RWPE2 (cell line): ENCODE data around the gene TOR4A.

Experiments
- ATAC-seq: fragments of 200-7000 bp; cut with Tn5 transposase; 3 replicates; pipeline ENCODE4 v1.9.1; 2021; ENCODE audit warnings: low read depth
- DNase-seq: peaks from one replicate; pipeline ENCODE4 v3.0.0-alpha.2; 2020; ENCODE audit warnings: low spot score
- H3K27ac ChIP-seq: fragments of 450-650 bp; 2 replicates; pipeline ENCODE4 v1.5.1; 2017; ENCODE audit warnings: mild to moderate bottlenecking; ENCODE audit not compliant: poor library complexity, severe bottlenecking
- H3K27me3 ChIP-seq: fragments of 250-450 bp; sonication (Bioruptor Pico); 2 replicates; pipeline ENCODE4 v1.5.1; 2021; ENCODE audit warnings: mild to moderate bottlenecking, moderate library complexity; ENCODE audit not compliant: insufficient read depth, poor library complexity, severe bottlenecking
- H3K36me3 ChIP-seq: fragments of 250-450 bp; sonication (Bioruptor Pico); 2 replicates; pipeline ENCODE4 v1.5.1; 2020; ENCODE audit warnings: low read depth, mild to moderate bottlenecking, moderate library complexity
- H3K4me1 ChIP-seq: fragments of 250-450 bp; sonication (Bioruptor Pico); 2 replicates; pipeline ENCODE4 v1.5.1; 2021; ENCODE audit warnings: mild to moderate bottlenecking, moderate library complexity; ENCODE audit not compliant: insufficient read depth, poor library complexity, severe bottlenecking
- H3K4me3 ChIP-seq: fragments of 250-450 bp; sonication (Bioruptor Pico); 2 replicates; pipeline ENCODE4 v1.5.1; 2021; ENCODE audit warnings: mild to moderate bottlenecking, moderate library complexity; ENCODE audit not compliant: severe bottlenecking
- H3K9me3 ChIP-seq: fragments of 250-450 bp; sonication (Bioruptor Pico); 2 replicates; pipeline ENCODE4 v1.5.1; 2021; ENCODE audit warnings: mild to moderate bottlenecking, moderate library complexity; ENCODE audit not compliant: severe bottlenecking
- TF ChIP-seq, protein P1 (sequence below): fragments of 450-650 bp; IDR thresholded peaks from one replicate; pipeline ENCODE4 v1.5.1; 2017; ENCODE audit warnings: mild to moderate bottlenecking, moderate library complexity; ENCODE audit not compliant: poor library complexity, severe bottlenecking

The TOR4A gene

GRCh38 chr9:137277329-137278041 lies at the start of gene TOR4A:
Gene TOR4A, plus strand, starts transcription at chr9:137277726. Its CDS starts 964 bp downstream, at chr9:137278690.
- DNase-seq, result peak; percentile 98
- Histone ChIP-seq H3K27ac (peak within 1 kb of the TSS; percentile 88), H3K27me3 (no peaks in the 10 kb centered on the region), H3K4me3 (peak within 1 kb of the TSS; percentile 81), H3K36me3 (peaks cover 34% of the 10 kb centered on the region), H3K4me1 (peaks cover 18% of the 10 kb centered on the region), H3K9me3 (no peaks in the 10 kb centered on the region)
- peak; percentile 86 for ATAC-seq
- TF ChIP-seq, protein P1, sequence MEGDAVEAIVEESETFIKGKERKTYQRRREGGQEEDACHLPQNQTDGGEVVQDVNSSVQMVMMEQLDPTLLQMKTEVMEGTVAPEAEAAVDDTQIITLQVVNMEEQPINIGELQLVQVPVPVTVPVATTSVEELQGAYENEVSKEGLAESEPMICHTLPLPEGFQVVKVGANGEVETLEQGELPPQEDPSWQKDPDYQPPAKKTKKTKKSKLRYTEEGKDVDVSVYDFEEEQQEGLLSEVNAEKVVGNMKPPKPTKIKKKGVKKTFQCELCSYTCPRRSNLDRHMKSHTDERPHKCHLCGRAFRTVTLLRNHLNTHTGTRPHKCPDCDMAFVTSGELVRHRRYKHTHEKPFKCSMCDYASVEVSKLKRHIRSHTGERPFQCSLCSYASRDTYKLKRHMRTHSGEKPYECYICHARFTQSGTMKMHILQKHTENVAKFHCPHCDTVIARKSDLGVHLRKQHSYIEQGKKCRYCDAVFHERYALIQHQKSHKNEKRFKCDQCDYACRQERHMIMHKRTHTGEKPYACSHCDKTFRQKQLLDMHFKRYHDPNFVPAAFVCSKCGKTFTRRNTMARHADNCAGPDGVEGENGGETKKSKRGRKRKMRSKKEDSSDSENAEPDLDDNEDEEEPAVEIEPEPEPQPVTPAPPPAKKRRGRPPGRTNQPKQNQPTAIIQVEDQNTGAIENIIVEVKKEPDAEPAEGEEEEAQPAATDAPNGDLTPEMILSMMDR, result peak; percentile 48

DNA sequence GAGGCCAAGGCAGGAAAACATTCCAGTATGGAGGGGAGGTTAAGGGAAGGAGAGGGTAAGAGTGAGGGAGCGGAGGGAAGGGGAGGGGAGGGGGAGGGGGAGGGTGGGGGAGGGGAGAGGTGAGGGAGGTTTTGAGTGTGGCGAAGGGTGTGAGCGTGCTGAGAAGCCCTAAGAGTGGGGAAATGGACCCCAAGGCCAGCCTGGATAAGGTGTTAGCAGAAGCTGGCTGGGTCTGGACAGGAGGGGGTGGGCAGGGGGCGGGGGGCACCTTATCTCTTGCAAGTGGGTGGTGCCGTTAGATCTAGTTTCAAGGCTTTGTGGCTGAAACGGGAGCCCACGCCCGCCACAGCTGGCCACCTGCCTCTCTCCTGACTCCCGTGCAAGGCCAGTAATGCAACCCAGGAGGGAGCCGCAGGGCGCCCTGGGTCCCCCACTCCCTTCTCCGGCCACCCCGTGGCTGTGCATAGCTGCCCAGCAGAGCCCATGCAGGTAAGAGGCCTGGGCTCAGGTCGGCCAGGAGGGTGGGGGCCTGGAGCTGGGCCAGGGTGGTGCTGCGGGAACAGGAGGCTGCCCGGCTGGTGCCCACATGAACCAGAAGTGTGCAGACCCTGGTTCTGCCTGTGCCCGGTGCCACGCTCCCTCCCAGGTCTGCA lies 49.5 kb upstream of the TOR4A start:
- TF ChIP-seq, protein P1, result peak; percentile 46
- H3K4me3 ChIP-seq, result no peak overlapping the region
- peak overlapping the region; percentile 92 for H3K27ac ChIP-seq
- no peak for DNase-seq
- no peaks in the 10 kb centered on the region for H3K36me3 ChIP-seq
- ATAC-seq, result no peak
- no peaks in the 10 kb centered on the region for H3K27me3 ChIP-seq
- H3K9me3 ChIP-seq, result no peaks in the 10 kb centered on the region
- peaks cover 32% of the 10 kb centered on the region for H3K4me1 ChIP-seq

GRCh38 chr9:137228506-137228967 lies 49.0 kb upstream of the TOR4A start:
- H3K27me3 ChIP-seq, result no peaks in the 10 kb centered on the region
- peaks cover 32% of the 10 kb centered on the region for H3K4me1 ChIP-seq
- H3K9me3 ChIP-seq, result no peaks in the 10 kb centered on the region

GRCh38 chr9:137228968-137229896 lies 48.3 kb upstream of the TOR4A start:
- no peaks in the 10 kb centered on the region for H3K9me3 ChIP-seq
- peaks cover 30% of the 10 kb centered on the region for H3K4me1 ChIP-seq
- H3K27me3 ChIP-seq, result peaks cover 2% of the 10 kb centered on the region
- H3K27ac ChIP-seq, result no peak overlapping the region
- no peak for DNase-seq
- H3K4me3 ChIP-seq, result no peak overlapping the region
- no peaks in the 10 kb centered on the region for H3K36me3 ChIP-seq
- no peak for ATAC-seq
- TF ChIP-seq, protein P1, result no peak

More at GRCh38 chr9:137228506-137228967, 49.0 kb upstream of the TOR4A start:
- ATAC-seq (no peak), DNase-seq (no peak)
- no peaks in the 10 kb centered on the region for H3K36me3 ChIP-seq
- TF ChIP-seq, protein P1, result no peak
- no peak overlapping the region for H3K4me3 ChIP-seq
- no peak overlapping the region for H3K27ac ChIP-seq
